Activated CD8-positive, alpha-beta memory T cell treated with anti-CD3 and anti-CD28 coated beads, Interleukin-2, amount 50 U/mL, for 1 hour (primary cell): Measurements from ENCODE around the gene HSD3B1.
"Not testable (repeated sequence)": the region's sequence is repeated elsewhere in the genome, so short reads cannot be mapped to it uniquely, and the experiment has no call there.

Source experiments
- DNase-seq: peaks from one replicate; pipeline ENCODE4 v3.0.0-alpha.2; 2020; ENCODE audit errors: extremely low read depth

The HSD3B1 gene

GRCh38 chr1:119553302-119554071, 46.5 kb downstream of the HSD3B1 start:
- not testable (repeated sequence) for DNase-seq

- no peak for DNase-seq
Measured at GRCh38 chr1:119554183-119554582, 47.2 kb downstream of the HSD3B1 start.

GRCh38 chr1:119556423-119556822, 49.4 kb downstream of the HSD3B1 start:
- DNase-seq = no peak

- not testable (repeated sequence) for DNase-seq
Measured at GRCh38 chr1:119560402-119560801, 53.4 kb downstream of the HSD3B1 start.

- no peak for DNase-seq
Measured at GRCh38 chr1:119564548-119564947, 57.5 kb downstream of the HSD3B1 start.
